HG03159 (cell line): ENCODE measurements around the gene NHERF2.

Experiments used
- ATAC-seq: cut with Tn5 transposase; IDR thresholded peaks from one replicate; pipeline ENCODE4 v1.9.1; 2021; ENCODE audit warnings: mild to moderate bottlenecking, moderate library complexity; ENCODE audit not compliant: unreplicated experiment

NHERF2 gene

DNA sequence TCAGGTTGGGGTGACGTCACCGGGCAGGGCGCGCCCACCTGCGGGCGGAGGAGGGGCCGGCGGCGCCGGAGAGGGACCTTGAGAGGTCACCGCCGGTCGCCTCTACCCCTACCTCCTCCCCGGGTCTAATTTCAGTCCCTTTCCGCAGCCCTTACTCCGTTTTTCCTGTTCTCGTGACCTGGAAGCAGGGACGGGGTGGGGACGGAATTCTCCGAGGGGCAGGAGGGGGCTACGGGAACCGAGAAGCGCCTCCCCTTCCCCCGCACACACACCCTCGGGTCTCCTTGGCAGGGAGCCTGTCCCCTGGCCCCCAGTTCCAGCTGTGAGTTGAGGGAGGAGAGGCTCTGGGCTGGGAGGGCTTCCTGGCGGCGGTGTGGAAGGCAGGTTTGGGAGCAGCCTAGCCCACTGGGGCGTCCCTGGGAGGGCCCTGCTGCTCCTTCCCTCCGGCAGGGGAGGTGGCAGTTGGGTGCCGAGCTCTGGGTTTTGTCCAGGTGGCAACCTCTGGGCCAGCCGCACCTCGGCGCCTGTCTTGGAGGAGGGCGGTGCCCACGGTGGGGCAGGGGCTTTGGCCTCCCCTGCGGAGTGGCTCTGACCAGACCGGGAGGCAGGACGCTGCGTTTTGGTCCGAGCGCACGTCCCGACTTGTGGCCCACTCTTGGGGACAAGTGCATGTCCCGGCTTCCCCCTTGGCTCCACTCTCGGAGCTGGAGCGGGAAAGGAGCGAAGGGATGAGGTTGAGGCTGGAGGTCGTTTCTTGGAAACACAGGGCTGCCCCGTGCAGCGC is 36.2 kb upstream of the NHERF2 start:
- ATAC-seq, result peak; percentile 4

DNA sequence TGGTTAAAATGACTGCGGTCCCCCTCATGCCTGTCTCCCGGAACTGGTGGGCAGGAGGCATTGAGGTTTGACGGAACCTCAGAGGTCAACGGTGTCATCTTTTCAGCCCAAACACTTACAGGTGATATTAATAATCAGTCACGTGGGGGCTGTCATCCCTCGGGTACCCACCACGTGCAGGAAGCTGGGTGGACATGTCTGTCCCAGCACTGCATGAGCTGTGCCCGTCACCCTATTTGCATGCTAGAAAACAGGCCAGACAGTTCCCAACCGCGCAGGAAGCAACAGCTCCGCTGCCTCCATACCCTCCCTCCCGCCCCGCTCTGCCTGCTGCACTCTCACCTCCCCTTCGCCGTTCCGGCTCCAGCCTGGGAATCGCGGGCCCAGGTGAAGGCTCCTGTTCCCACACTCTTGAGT is 35.6 kb upstream of the NHERF2 start:
- peak; percentile 36 for ATAC-seq

DNA sequence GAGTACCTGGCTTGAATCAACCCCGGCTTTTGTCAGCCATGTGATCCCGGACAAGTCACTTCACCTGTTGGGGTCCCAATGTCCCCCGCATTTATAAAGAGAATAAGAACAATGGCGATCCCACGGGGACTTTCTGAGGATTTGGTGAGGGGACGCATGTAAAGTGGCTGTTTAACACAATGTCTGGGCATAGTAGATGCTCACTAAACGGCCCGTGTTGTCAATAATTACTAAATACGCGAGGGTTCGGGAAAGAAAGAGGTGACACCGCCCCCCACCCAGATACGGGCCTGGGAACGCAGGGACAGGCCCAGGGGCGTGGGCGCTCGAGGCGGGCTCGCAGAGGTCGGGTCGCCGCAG is 35.1 kb upstream of the NHERF2 start:
- no peak for ATAC-seq

DNA sequence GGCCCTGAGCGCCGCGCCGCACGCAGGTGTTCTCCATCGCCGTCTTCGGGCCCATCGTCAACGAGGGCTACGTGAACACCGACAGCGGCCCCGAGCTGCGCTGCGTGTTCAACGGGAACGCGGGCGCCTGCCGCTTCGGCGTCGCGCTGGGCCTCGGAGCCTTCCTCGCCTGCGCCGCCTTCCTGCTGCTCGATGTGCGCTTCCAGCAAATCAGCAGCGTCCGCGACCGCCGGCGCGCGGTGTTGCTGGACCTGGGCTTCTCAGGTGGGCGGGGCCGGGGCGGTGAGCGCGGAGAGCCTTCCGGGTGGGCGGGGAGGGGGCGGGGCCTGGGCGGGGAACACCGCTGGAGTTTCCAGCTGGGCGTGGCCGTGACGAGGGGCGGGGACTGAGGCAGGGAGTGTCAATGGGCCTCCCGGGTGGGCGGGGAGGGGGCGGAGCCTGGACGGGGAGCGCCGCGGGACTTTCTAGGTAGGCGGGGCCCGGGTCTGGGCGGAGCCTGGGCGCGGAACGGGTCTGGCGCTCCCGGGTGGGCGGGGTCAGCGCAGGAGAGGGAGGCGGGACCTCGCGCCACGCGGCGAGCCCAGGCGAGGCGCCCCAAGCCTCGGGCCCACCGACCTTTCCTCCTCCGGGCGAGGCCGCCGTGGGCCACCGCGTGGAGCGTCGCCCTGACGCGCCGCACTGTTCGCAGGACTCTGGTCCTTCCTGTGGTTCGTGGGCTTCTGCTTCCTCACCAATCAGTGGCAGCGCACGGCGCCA is 34.6 kb upstream of the NHERF2 start:
- peak; percentile 42 for ATAC-seq

DNA sequence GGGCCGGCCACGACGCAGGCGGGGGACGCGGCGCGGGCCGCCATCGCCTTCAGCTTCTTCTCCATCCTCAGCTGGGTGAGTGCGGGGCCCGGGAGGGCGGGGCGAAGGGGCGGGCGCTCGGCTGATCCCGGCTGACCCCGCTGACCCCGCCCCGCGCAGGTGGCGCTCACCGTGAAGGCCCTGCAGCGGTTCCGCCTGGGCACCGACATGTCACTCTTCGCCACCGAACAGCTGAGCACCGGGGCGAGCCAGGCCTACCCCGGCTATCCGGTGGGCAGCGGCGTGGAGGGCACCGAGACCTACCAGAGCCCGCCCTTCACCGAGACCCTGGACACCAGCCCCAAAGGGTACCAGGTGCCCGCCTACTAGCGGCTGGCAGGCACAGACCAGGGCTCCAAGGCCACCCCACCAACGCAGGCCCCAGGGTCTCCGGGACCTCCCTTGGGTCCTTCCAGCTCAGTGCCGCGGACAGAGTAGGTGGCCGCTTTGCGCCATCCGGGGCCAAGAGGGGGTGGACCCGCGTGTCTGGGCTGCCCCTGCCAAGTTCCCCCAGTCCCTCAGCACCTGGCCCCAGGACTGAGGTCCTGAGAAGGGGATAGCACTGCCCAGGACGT is 33.9 kb upstream of the NHERF2 start:
- ATAC-seq, result no peak

DNA sequence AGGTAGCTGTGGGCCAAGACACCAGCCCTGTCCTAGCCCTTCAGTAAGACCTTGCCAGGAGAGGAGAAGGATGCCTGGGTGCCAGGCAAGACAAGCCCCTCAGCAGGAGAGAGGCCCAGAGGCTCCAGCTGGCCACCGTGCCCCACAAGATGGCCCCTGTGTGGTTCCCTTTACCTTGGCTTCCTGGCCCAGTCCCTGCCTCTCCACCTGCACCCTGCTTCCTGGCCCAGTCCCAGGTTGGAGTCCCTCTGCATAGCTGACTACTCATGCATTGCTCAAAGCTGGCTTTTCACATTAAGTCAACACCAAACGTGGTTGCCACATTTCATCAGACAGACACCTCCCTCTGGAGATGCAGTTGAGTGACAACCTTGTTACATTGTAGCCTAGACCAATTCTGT is 33.0 kb upstream of the NHERF2 start:
- ATAC-seq, result no peak

DNA sequence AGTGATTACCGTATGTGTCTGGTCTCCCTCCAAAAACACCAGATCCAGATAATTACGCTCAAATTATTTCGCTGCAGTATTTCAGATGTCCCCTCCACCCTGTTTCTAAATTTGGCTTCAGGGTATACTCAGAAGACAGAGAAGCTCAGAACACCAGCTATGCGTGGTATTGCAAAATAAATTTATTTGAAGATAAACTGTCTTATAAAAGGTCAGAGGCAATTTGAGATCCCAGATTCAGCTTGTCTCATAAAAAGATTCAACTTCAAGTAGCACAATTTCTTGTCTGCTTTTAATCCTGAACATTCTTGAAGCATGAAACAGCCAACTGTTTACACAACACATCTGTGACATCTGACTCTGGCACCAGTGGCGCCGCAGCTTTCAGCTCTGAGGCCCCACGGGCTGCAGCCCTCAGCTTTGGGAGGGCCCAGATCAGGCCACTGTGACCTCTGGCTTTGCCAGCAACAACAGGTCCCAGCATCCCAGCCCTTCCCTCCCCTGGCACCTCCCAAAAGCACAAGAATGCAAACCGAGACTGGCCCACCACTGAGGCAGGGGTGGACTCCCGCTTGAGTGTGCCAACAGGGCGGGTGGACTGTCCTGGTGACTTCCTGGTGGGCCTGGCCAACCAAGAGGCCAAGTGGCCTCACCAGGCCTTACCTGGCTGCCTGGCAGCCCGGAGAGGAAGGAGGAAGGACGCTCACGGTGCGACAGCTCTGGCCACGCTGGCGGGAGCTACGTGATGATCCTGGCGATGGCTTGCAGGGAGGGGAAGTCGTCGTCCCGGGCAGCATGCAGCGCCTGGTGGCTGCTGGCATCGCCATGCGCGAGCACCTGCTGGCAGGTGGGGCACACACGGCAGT is 29.0 kb upstream of the NHERF2 start:
- no peak for ATAC-seq

DNA sequence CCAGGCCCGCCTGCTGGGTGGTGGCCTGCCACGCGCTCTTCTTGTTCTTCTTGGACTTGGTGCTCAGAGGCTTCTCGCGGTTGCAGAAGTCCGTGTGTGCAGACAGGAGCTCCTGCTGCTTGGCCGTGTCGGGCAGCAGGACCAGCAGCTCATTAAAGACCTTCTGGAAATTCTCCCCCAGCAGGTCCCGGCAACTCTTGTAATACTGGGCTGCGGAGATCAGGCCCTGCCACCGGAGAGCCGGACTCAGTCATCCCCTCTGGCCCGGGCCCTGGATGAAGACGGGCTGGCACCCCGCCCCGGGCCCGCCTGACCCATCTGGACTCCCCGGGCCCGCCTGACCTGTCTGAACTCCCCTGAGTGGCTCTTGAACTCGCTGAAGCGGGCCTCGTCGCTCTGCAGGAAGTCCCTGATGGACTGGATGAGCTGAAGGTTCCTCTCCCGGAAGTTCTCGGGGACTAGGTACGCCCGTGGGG is 28.3 kb upstream of the NHERF2 start:
- ATAC-seq, result no peak

DNA sequence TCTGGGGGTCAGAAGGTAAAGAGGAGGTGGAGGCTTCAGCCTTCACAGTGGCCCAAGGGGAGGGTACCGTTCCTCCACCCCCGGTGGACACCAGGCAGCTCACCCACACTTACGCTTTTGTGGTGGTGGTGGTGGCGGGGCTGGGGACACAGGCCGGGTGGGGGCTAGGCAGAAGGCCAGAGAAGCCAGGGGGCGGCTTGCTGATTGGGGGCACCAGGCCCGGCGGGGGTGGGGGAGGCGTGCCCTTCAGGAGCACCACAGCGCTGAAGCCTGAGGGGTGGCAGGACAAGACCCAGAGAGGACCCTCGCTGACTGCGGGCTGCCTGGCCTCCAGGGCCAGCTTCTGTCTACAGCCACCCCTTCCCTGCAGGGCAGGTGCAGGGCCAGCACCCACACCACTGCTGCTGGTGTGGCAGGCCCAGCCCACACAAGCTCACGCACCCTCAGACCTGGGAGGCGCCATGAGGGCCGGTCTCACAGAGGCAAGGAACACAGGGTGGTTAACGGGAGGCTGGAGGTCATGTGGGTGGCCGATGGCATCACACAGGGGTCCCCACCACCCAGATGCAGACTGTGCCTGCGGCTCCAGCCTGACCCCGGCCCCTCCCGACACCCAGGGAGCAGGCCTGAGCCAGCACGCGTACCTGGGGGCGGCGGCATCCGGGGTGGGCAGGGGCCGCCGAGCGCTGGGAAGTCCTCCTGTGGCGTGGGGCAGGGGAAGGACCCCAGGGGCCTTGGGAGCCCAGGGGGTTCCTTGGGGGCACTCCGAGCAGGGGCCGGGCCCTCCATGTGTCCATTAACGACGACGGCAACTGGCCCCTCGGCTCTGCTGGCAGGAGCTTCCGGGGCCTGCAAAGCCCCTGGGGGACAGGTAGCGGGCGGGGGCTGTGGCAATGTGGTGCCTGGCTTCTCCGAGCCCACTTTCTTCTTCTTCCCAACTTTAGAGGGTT is 27.6 kb upstream of the NHERF2 start:
- no peak for ATAC-seq

DNA sequence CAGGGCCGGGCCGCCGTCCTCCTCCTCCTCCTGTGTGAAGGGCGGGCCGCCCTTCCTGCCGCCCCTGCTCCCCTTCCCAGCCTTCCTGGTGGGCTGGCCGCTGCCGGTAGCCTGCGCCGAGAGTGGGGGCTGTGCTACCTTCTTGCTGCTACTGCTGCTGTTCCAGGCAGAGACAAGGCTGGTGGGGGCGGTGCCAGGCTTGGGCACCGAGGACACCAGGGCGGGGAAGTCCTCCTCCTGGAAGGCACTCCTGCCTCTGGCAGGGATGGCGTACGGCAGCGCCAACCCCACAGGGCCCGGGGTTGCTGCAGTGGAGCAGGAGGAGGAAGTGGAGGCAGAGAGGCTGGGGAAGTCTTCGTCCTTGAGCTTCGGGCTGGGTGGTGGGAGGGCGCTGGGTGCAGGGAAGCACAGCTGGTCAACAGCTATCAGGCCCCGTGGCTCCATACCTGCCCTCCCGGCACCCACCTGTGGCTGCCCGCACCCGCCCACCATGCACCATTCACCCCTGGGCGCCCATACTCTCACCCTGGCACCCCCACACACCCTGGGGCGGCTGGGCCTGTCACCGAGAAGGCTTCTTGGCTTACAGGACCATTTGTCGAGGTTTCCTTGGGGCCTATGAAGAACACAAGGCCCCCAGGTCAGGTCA is 26.7 kb upstream of the NHERF2 start:
- ATAC-seq, result no peak

DNA sequence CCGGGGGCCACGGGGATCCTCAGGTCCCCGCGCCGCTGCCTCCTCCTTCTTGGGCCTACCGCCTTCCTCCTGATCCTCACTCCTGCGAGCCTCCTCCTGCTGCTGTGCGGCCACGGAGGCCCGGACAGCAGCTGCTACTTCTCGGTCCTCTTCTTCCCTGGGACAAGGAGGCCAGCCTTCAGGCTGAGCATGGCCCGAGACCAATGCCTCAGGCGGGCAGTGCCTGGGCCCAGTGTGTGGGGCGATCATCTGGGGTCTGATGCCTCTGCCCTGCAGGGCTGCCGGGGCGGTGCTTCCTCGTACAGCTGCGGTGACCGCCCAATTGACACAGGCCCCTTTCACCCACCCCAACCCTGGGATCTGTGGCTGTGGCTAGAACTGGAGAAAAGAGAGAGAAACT is 25.7 kb upstream of the NHERF2 start:
- ATAC-seq, result no peak

DNA sequence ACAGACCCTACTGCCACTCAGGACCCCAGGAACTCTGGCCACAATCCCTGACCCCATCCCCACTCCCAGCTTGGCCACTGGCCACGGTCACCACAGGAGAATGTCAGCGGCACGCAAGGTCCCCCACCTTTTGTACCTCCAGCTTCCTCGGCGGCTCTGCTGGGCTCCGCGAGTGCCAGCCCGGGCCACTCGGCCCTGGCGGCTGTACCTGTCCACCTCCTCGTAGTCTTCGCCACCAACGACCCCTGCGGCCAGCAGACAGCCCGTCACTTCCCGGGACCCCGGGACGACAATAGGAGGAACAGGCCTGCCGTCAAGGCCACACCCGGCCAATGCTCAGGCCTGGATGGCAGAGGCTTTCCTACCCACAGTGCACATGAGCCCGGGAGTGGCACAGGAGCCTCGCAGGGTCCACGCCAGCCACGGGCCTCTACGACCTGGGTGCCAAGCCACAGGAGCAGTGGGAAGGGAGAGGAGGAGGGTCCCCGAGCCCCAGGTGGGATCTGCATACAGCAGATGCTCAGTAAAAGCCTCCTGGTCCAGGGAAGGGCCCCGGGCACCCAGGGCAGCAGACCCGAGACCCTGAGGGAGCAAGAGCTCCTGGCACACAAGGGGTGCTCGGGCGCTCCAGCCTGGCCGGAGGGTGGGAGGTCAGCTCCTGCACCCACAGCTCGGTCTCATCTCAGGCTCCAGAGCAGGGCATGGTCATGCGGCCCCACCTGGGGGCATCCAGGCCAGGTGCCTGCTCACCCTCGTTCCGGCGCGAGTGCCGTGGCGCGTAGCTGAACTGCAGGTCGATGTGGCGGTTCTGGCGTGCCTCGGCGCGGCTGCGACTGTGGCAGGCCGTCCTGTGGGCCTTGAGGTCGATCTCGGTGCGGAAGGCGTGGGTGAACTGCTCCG is 25.0 kb upstream of the NHERF2 start:
- no peak for ATAC-seq

DNA sequence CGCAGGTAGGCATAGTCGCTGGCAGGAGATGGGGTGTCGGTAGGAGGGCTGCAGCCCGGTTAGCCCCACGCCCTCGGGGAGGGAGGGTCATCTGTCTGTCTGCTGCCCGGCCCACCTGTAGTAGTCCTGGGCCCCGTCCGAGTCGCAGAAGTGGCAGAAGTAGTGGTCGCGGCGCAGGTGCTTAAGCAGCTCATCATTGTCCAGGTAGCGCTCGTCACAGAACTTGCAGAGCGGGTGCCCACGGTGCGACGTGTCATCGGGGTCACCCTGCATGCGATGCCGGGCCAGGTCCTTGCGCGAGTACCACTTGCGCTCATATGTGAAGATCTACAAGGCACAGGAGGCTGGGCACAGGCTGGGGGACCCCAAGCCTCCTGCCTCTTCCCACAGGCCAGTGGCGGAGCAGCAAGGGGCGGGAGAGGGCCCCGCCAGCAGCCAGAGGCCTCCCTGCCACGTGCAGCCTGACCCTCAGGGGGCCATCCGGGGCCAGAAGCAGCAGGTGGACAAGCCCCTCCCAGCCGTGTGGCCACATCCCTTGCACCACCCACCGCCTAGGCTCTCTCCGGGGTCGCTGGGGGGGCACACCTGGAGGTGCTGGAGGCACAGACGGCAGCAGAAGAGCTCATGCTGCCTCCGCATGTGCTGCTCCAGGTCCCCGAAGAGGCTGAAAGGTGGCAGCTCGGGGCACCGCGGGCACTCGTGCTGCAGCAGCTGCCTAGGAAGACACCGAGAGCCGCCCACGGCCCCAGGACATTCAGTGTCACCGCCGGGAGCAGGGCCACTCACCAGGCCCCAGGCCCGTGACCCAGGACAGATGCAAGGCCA is 24.1 kb upstream of the NHERF2 start:
- no peak for ATAC-seq

DNA sequence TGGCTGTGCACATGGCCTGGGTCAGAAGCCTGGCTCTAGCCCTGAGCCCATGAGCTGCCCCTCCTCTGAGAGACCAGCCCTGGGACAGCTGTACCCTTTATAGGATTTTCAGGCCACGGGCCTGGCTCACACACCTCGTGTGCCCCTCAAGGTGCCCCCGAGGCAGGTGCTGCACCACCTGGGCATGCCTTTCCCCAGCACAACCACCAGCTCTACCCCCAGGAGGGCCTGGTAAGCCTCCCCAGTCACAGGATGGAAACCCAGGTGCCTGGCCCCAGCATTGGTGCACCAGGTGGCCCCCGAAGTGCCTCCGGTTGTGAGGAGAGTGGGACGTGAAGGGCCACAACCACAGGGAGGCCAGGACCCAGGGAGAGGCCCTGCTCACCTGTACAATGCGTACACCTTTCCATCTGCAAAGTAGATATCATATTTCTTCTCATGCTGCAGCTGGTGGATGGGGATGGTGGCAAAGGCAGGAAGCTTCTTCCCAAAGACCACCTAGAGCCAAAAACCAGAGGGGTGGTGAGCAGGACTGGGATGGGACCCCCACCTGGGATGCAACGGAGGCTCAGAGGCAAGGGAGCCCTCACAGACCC is 23.4 kb upstream of the NHERF2 start:
- ATAC-seq, result no peak

DNA sequence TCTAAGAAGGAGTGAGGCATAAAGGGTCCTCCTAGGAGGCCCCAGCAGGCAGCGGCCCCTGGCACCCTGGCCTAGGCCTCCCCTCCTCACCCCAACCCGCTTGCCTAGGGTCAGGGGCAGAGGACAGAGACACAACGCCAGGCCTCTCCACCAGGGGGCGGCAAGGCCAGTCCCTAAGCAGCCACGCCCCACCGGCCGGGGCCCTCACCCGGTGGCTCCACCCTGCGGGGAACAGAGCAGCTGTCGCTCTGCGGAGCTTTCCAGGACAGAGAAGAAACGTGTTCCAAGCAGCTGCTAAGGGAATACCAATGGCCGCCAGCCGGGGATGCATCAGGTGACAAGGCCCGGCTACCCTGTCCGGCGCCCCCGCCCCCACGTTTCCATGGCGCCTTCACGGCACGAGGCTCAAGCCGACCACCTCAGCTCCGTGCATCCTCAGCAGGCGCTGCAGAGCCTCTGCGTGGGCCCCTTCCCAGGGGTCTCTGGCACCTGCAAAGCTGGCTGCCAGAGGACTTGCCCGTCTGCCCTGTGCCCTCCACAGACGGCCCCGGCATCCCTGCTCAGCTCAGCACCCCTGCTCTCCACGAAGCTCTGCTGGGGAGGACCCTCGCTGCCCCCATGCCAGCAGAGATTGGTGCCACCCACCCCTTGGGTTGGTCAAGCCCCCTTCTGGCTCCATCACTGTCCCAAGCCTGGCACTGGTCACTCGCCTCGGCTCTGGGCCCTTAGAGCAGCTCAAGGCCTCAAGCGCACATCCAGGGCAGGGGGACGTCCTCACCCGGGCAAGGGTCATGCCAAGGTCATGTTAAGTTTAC is 22.7 kb upstream of the NHERF2 start:
- ATAC-seq, result peak; percentile 64

DNA sequence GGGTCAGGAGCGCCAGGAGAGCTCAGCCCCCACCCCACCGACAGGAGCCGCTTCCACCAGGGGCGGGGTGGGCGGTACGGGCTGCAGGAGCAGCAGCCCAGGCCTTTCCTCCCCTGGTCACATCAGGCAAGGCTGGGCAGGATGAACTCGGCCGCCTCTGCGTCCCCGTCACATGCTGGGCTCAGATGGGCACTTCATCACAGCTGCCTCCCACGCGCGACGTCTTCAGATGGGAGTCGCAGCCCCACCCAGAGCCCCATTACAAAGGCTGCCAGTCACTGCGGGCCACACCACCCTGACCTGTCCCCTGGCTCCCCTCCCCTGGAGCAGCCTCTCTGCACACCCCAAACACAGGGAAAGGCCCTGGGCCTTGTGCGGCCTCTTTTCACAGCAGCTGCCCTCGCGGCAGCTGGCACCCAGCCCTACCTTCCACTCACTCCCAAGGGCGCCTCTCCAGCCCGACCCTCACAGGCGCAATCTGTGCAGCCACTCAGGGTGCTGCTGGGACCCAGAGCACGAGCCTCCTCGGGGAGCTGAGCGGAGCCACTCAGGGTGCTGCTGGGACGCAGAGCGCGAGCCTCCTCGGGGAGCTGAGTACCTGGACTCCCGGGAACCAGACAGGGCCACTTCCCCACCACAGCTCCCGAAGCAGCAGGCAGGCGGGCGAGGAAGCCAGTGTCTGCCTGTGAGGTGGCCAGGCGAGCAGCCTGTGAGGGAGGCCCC is 21.7 kb upstream of the NHERF2 start:
- ATAC-seq, result no peak
